SU-DHL-6 (cell line): ENCODE measurements around the gene DHRS7B.

Experiments used
- EZH2phosphoT487 ChIP-seq: fragments of 200-600 bp; sonication (generic), shearing (Covaris generic); conservative IDR thresholded peaks from 2 replicates; pipeline ENCODE4 v1.6.1; 2018; ENCODE audit warnings: mild to moderate bottlenecking, antibody characterized with exemption, low read length, moderate library complexity, mixed read lengths
- TF ChIP-seq, protein P1 (sequence below): fragments of 200-600 bp; sonication (generic); IDR thresholded peaks from one replicate; pipeline ENCODE4 v1.5.1; 2017; ENCODE audit warnings: antibody characterized with exemption, mild to moderate bottlenecking, low read length, moderate library complexity; ENCODE audit not compliant: insufficient read depth, poor library complexity, severe bottlenecking

- TF ChIP-seq, protein P1, sequence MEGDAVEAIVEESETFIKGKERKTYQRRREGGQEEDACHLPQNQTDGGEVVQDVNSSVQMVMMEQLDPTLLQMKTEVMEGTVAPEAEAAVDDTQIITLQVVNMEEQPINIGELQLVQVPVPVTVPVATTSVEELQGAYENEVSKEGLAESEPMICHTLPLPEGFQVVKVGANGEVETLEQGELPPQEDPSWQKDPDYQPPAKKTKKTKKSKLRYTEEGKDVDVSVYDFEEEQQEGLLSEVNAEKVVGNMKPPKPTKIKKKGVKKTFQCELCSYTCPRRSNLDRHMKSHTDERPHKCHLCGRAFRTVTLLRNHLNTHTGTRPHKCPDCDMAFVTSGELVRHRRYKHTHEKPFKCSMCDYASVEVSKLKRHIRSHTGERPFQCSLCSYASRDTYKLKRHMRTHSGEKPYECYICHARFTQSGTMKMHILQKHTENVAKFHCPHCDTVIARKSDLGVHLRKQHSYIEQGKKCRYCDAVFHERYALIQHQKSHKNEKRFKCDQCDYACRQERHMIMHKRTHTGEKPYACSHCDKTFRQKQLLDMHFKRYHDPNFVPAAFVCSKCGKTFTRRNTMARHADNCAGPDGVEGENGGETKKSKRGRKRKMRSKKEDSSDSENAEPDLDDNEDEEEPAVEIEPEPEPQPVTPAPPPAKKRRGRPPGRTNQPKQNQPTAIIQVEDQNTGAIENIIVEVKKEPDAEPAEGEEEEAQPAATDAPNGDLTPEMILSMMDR: no peak
- no peak for TF ChIP-seq EZH2phosphoT487
Observed at GRCh38 chr17:21169496-21169895, 42.7 kb downstream of the DHRS7B start.
